Left ventricle myocardium inferior (tissue), 1 donor: ENCODE results near the gene IL2RA. TPM values are rescaled to one million over a fixed set of nuclear protein-coding genes. Genes with fewer than 3 reads are reported as not detected.
A peak's percentile ranks its signal among the peaks of the same experiment; 100 is the strongest.
"Not testable (repeated sequence)": the region's sequence is repeated elsewhere in the genome, so short reads cannot be mapped to it uniquely, and the experiment has no call there.

Experiments
- DNase-seq: peaks from one replicate; pipeline ENCODE4 v3.0.0-alpha.2; 2020
- H3K27ac ChIP-seq: fragments of 200-600 bp; replicated peaks from 2 replicates; pipeline ENCODE4 v1.8.0; 2021
- H3K27me3 ChIP-seq: fragments of 200-600 bp; 2 replicates; pipeline ENCODE4 v1.8.0; 2021; ENCODE audit warnings: low read depth
- H3K36me3 ChIP-seq: fragments of 200-600 bp; 2 replicates; pipeline ENCODE4 v1.8.0; 2021
- H3K4me1 ChIP-seq: fragments of 200-600 bp; 2 replicates; pipeline ENCODE4 v1.8.0; 2021
- H3K4me3 ChIP-seq: fragments of 200-600 bp; 2 replicates; pipeline ENCODE4 v1.8.0; 2021; ENCODE audit warnings: mild to moderate bottlenecking, moderate library complexity
- H3K9me3 ChIP-seq: fragments of 200-600 bp; replicated peaks from 2 replicates; pipeline ENCODE4 v1.8.0; 2021
- intact Hi-C: fragments of 100-400 bp; cut with micrococcal nuclease; formaldehyde crosslinking; loops from one replicate; pipeline ENCODE4 v1.11.0; 2022
- long read RNA-seq: library from polyadenylated mRNA; unstranded; transcript quantifications from one replicate; pipeline ENCODE4 v2.0.0, GENCODE V29; 2021
- total RNA-seq: library from RNA; stranded (reverse); fragmentation: NEBNext Ultra II Directional; extraction: Animal tissue kit (Norgen Biotek cat#: 25700); gene quantifications from one replicate; pipeline ENCODE4 v1.2.1, GENCODE V29; 2021
- TF ChIP-seq, protein P1 (sequence below): fragments of 200-600 bp; IDR thresholded peaks from 2 replicates; pipeline ENCODE4 v1.8.0; 2021; ENCODE audit warnings: antibody characterized with exemption, mild to moderate bottlenecking, borderline replicate concordance
- donor health status: DM: no; HTN: yes; CAD: no; lungs with severe emphysema.

The IL2RA gene
- 2.3 TPM for total RNA-seq
- long read RNA-seq, partial matches to known transcripts: 0 of 1 reads
- long read RNA-seq, other reads (novel, unspliced or antisense): 0 of 1 reads

DNA sequence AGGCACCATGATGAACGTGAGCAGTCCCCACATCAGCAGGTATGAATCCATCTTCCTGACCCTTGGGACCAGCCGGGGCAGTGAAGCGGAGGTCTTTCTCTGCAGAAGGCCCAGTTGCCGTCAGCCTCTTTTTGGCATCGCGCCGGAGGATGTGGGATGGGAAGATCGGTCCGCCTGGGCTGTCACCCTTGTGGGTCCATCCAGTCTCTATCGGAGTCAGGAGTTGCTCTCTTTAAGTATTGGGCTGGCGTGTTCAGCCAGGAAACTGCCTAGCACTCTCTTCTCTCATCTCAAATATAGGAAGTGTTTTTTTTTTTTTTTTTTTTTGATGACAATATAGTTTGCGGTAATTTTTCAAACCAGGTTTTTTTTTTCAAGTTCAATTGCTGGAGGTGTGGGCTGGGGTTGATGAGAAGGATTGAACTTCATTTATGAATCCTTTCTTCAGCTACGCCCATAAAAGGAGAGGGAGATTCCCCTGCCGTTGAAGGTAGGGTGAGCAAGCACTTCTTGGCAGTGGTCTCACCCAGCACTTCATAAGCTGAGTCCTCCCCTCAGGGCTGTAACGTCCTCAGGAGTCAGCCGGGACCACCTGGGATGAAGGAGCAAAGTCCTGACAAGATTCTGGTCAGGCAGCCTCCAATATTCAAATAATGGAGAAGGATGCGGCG is at the start of gene IL2RA:
Gene IL2RA (minus strand): TSS at position 267 of the 671 bp plus-strand sequence. CDS start 216 bp downstream, at position 51.
- H3K9me3 ChIP-seq: no peaks in the 10 kb centered on the region
- no peak within 1 kb of the TSS for H3K27ac ChIP-seq
- no peak for DNase-seq
- no peaks in the 10 kb centered on the region for H3K36me3 ChIP-seq
- H3K4me3 ChIP-seq: peak within 1 kb of the TSS; percentile 30
- TF ChIP-seq, protein P1, sequence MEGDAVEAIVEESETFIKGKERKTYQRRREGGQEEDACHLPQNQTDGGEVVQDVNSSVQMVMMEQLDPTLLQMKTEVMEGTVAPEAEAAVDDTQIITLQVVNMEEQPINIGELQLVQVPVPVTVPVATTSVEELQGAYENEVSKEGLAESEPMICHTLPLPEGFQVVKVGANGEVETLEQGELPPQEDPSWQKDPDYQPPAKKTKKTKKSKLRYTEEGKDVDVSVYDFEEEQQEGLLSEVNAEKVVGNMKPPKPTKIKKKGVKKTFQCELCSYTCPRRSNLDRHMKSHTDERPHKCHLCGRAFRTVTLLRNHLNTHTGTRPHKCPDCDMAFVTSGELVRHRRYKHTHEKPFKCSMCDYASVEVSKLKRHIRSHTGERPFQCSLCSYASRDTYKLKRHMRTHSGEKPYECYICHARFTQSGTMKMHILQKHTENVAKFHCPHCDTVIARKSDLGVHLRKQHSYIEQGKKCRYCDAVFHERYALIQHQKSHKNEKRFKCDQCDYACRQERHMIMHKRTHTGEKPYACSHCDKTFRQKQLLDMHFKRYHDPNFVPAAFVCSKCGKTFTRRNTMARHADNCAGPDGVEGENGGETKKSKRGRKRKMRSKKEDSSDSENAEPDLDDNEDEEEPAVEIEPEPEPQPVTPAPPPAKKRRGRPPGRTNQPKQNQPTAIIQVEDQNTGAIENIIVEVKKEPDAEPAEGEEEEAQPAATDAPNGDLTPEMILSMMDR: no peak
- intact Hi-C loops: no loop called here
- H3K27me3 ChIP-seq: no peaks in the 10 kb centered on the region
- H3K4me1 ChIP-seq: peaks cover 26% of the 10 kb centered on the region

DNA sequence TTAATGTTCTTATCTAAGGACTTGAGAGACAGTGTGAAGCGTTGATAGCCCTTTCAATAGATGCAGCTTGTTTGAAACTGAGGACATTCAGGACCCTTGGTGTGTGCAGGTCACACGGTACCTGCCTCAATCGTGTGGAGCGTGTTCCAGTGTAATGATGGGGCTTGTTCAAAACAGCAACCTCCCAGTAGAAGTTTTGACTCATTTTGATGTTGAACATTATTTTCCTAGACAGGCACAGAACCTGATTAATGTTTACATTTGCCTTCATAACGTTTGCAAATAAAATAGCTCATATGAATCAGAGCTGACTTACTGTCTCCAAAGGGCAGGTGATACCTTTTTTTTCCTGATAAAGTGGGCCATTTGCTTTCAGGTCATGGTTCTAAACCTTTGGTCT is 48.0 kb upstream of the IL2RA start:
- intact Hi-C loops: no loop called here
- no peak overlapping the region for H3K4me3 ChIP-seq
- no peaks in the 10 kb centered on the region for H3K27me3 ChIP-seq
- H3K27ac ChIP-seq: peak overlapping the region; percentile 2
- TF ChIP-seq, protein P1: no peak
- DNase-seq: no peak
- no peaks in the 10 kb centered on the region for H3K9me3 ChIP-seq
- H3K4me1 ChIP-seq: peaks cover 55% of the 10 kb centered on the region
- H3K36me3 ChIP-seq: peaks cover 93% of the 10 kb centered on the region

DNA sequence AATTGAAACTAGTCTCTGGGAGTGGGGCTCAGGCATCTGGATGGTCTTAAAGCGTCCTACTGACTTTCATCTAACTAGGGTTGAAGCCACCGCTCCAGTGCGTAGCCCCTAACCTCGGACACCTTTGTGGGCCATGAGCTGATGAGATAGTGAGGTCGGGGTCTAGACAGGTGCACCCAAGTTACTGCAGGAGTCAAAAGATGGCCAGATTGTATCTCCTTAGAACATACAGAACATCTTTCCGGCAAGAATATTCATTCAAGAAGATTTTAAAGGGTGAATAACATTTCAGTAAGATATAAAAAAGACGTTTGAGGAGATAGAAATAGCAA is 47.2 kb upstream of the IL2RA start:
- DNase-seq: no peak
- H3K4me1 ChIP-seq: peaks cover 47% of the 10 kb centered on the region
- intact Hi-C loops: loop anchor here (10.0 kb wide), 2 partner anchors 95 to 295 kb away; partner anchors contain the start of gene PFKFB3
- H3K9me3 ChIP-seq: no peaks in the 10 kb centered on the region
- no peaks in the 10 kb centered on the region for H3K27me3 ChIP-seq
- no peak overlapping the region for H3K4me3 ChIP-seq
- H3K36me3 ChIP-seq: peaks cover 90% of the 10 kb centered on the region
- TF ChIP-seq, protein P1: no peak
- H3K27ac ChIP-seq: no peak overlapping the region

DNA sequence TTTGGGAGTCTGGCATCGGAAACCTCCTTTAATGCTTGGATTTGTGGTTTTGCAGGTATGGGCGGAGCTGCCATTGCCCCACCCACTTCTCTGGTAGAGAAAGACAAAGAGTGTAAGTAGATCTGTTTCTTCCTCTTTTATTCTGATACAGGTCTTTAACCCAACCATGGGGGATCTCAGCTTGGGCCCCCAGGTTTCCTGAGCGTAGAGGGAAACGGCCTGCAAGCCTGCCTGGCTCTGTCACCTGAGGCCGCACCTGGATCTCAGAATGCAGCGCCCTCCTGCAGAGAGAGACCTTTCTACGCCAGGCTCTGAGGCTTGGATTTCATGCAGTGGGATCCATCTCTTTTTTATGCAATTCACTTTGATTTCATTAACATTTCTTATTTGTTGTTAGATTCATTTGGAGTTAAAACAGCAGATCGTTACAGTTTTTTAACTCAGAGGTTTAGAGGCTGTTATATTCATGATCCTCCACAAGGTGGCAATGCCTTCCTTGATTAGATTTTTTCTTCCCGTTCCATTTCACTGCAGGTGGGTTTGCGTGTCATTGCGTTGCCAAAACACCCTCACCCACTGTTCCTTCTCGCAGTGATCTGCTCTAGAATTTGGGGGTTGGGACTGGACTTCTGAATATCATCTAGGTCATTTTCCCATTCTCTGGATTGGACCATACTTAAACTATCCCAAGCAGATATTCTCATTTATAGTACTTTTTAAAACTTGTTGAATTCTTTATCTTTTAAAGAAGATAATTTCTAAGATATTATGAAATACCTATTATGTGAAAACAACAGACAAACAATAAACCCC is 46.7 kb upstream of the IL2RA start:
- Histone ChIP-seq H3K9me3 (no peaks in the 10 kb centered on the region), H3K4me1 (peaks cover 47% of the 10 kb centered on the region), H3K36me3 (peaks cover 87% of the 10 kb centered on the region), H3K27ac (no peak overlapping the region), H3K4me3 (no peak overlapping the region), H3K27me3 (no peaks in the 10 kb centered on the region)
- no peak for DNase-seq
- intact Hi-C loops: loop anchor here (10.0 kb wide), 2 partner anchors 96 to 296 kb away; partner anchors contain the start of gene PFKFB3
- TF ChIP-seq, protein P1: peak; percentile 79

DNA sequence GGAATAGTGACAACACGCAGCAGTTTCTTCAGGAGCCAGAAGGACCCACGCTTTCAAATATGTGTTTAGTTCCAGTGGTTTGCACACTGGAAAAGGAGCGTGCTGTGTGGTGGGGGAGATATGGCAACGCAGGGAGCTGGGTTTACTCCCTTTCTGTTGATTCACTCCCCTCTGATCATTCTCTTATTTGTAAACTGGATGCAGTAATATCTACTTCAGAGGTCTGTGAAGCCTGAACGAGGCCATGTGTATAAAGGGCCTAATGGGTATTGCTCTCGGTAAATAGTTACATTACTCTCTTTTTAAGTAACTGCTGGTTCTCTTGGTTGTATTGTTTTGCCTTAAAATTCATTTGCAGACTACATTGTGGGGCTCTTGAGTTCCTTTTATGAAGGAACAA is 45.9 kb upstream of the IL2RA start:
- H3K27me3 ChIP-seq: no peaks in the 10 kb centered on the region
- intact Hi-C loops: loop anchor here (10.0 kb wide), 2 partner anchors 97 to 297 kb away; partner anchors contain the start of gene PFKFB3
- no peak overlapping the region for H3K4me3 ChIP-seq
- no peak for DNase-seq
- H3K4me1 ChIP-seq: peaks cover 45% of the 10 kb centered on the region
- TF ChIP-seq, protein P1: no peak
- H3K36me3 ChIP-seq: peaks cover 87% of the 10 kb centered on the region
- no peaks in the 10 kb centered on the region for H3K9me3 ChIP-seq
- no peak overlapping the region for H3K27ac ChIP-seq

DNA sequence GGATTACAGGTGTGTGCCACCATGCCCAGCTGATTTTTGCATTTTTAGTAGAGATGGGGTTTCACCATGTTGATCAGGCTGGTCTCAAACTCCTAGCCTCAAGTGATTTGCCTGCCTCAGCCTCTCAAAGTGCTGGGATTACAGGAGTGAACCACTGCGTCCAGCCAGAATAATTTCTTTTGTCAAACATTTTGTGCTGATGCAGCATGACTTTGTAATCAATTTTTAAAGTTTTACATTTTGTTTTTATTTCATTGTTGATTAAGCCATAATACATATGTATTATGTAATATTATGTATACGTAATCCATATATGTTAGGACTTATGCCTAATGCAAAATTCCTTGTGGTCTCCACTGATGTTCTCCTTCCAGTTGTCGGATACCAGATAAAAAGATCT is 45.4 kb upstream of the IL2RA start:
- not testable (repeated sequence) for H3K27me3 ChIP-seq, DNase-seq, H3K9me3 ChIP-seq, H3K27ac ChIP-seq, H3K4me3 ChIP-seq
- intact Hi-C loops: loop anchor here (10.0 kb wide), 2 partner anchors 97 to 297 kb away; partner anchors contain the start of gene PFKFB3
- peaks cover 87% of the 10 kb centered on the region for H3K36me3 ChIP-seq
- peaks cover 45% of the 10 kb centered on the region for H3K4me1 ChIP-seq
